GM19043 (cell line): ENCODE results near the gene LIMS1.
"Not testable (repeated sequence)": the region's sequence is repeated elsewhere in the genome, so short reads cannot be mapped to it uniquely, and the experiment has no call there.

Experiments used
- ATAC-seq: cut with Tn5 transposase; IDR thresholded peaks from one replicate; pipeline ENCODE4 v1.9.1; 2021; ENCODE audit warnings: low read depth; ENCODE audit not compliant: unreplicated experiment

LIMS1 gene

DNA sequence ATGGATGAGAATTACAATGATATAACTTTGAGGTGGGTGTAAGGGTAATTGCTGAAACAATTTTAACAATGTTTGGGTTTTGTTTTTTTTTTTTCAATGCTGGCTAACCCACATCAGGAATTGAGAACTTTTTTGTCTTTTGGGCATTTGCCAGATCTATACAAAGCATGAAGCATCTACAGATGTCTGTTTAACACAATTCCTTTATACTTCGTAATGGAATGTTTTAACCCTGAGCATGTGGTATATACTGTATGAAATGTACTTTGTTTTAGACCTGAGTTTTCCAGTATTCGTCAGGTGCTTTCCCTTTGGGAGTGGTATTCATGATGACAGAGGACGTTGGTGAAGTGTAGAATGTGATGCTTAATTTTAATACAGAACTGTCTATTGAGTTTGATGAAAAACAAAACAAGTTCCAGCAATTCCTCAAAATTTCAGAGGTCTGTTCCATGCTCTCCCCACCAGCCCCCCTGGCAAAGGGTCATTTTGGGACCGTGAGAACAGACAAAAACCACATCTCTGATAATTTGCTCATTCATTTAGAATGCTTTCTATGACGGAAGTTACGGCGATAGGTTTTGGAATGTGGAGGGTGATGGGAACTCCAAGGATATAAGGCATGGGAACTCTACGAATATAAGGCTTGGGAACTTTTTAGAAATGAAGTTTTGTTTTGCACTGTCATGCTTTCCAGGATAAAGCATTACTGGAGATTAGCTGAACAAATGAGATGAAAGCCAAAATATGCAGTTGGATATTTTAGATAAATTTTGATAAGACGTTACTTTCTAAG, 14.1 kb downstream of the LIMS1 start:
- ATAC-seq: no peak

- no peak for ATAC-seq
Measured at GRCh38 chr2:108552566-108552965, 18.3 kb downstream of the LIMS1 start.

- ATAC-seq: no peak
Measured at GRCh38 chr2:108553209-108553919, 19.1 kb downstream of the LIMS1 start.

DNA sequence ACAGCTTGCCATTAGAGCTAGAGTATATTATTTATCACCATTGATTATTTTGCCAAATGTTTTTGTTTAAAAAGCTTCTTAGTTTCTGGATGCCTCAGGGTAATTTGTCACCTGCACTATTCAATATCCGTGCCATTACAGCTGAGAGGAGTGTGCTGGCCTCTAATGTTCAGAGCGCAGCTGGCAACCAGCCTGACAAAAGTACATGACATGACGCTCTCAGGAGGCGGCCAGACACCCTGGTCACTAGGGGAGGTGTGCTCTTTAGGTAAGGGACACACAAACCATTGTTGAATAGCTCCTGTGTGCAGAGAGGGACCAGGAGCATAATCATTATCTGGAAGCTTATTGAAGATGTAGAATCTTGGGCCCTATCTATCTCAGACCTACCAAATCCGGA, 20.3 kb downstream of the LIMS1 start:
- ATAC-seq: no peak

GRCh38 chr2:108555572-108555971, 21.3 kb downstream of the LIMS1 start:
- no peak for ATAC-seq

GRCh38 chr2:108556581-108556980, 22.3 kb downstream of the LIMS1 start:
- not testable (repeated sequence) for ATAC-seq

GRCh38 chr2:108560241-108560811, 26.1 kb downstream of the LIMS1 start:
- no peak for ATAC-seq

DNA sequence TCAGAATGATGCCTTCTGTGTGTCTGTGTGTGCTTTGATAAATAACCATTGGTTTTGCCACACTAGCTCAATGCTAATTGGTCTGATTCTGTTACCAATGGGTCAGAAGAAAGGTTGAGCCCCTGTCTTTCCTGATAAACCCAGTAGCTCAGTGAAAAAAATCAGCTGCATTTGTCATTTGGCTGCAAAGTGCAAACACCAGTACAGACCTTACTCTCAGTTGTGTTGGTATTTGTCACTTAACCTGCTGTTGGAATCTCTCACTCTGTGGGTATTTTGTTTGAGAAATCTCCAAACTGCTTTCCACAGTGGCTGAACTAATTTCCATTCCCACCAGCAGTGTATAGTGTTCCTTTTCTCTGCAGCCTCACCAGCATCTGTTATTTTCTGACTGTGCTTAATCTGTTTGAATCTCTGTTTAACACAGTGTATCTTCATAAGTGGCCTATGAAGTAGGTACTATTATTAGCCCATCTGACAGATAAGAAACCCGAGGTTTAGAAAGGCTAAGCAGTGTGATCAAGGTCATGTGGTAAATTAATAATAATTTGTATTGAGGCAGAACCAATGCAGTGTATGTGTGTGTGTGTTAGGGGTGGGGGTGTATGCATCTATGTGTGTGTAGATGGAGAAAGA, 26.7 kb downstream of the LIMS1 start:
- no peak for ATAC-seq

GRCh38 chr2:108562274-108562673, 28.0 kb downstream of the LIMS1 start:
- no peak for ATAC-seq

DNA sequence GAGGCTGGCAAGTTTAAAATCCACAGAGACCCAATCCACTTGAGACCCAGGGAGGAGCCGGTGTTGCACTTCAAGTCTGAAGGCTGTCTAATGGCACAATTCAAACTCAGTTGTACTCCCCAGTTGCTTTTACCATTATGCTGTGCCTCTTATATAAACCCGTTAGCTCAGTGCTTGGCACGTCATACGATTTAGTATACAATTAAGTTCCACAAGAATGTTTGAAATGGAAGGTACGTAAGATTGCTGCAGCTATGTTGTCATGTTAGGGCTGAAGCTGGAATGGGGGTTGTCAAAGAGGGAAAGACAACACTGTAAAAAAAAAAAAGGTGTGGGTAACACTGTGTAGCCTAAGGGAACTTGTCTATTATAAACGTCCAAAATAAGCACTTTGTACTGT, 30.2 kb downstream of the LIMS1 start:
- no peak for ATAC-seq

DNA sequence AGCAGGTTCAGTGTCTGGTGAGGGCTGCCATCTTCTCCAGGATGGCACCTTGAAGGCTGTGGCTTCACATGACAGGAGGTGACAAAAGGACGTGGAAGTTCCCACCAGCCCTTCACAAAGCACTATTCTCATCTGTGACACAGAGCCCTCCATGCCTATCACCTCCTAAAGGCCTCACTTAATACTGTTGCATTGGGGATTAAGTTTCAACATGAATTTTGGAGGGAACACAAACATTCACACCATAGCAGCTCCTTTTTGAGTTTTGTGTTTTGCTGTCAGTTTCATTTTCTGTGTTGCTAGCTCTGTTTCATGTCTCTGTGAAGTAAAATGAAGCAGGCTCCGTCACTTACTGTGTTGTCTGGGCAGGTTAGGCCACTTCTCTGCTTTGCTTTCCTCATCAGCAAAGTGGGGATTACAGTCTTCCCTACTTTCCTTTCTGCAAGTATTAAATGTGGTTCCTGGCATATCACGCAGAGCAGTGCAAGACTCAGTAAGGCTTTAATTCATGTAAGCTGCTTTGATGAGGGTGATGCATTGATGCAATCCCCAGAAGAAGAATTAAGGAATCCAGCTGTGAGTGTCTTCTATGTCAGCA, 31.6 kb downstream of the LIMS1 start:
- peak; percentile 83 for ATAC-seq

- no peak for ATAC-seq
Measured at GRCh38 chr2:108570416-108570815, 36.1 kb downstream of the LIMS1 start.

- ATAC-seq: no peak
Measured at GRCh38 chr2:108571286-108571685, 37.0 kb downstream of the LIMS1 start.

DNA sequence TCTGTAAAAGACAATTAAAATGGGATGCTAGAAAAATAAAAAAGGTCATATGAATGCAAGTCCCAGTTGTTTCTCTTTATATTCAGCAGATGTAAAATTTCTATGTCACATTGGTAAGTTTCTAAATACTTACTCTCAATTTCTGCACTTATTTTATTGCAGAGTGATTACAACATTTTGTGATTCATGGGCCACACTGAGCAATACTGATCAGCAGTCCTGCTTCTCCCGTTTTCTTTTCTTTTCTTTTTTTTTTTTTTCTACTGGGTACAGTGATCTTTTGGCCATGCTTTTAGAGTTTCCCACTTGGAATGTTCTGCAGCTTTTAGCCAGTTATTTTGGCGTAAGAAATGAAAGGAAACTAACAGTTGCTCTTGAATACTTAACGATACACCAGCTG, 38.8 kb downstream of the LIMS1 start:
- no peak for ATAC-seq

DNA sequence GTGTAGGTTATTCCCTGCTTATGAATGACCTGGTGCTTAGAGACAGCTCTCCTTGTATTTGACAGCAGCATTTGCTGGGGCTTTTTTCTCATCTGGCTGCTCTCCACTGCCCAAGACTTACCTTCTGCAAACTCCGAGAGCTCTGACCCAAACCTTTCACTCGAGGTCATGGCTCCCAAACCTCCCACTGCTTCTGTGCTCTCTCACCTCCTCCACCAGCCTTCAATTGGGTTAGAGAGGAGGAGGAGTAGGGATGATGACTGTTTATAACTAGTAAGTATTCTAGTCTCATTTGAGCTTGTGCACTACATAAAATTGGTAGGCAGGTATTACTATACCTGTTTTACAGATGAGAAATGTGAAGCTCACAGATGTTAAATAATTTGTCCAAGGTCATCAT, 40.1 kb downstream of the LIMS1 start:
- ATAC-seq: no peak

GRCh38 chr2:108575132-108575966, 41.1 kb downstream of the LIMS1 start:
- peak; percentile 94 for ATAC-seq

DNA sequence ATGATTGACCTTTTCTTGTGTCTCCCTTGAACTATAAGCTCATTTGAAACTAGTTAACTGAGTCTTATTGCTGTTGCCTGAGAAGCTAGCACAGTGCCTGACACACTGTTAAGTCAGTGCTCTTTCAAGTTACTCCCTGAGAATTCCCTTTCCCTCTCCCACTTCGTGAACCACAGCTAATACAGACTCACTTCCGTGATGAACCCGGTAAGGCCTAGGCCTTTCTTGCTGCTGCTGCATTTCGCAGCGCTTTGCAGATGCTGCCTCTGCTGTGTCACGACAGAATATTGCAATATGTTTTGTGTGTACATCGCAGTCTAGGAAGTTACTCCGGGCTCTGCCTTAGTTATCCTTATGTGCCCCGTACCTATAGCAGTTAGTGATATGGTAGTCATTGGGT, 42.8 kb downstream of the LIMS1 start:
- no peak for ATAC-seq

GRCh38 chr2:108579623-108580022, 45.4 kb downstream of the LIMS1 start:
- ATAC-seq: no peak

DNA sequence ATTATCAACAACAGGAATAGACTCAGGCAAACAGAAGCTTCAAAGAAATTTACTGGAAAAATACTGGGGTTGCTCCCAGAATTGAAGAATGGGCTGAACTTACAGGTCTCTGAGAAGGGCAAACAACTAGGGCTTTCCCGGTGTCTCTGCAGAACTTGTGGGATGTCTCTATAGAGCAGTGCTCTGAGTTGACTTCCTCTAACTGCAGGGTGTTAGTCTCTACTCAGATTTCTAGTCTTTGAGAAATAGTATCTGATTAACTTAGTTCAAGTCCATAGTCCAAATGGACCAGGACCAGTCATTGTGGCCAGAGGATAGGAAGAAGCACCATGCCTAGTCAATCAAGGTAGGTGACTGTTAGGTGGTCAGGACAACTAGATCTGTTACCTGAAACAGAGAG, 45.8 kb downstream of the LIMS1 start:
- ATAC-seq: no peak

DNA sequence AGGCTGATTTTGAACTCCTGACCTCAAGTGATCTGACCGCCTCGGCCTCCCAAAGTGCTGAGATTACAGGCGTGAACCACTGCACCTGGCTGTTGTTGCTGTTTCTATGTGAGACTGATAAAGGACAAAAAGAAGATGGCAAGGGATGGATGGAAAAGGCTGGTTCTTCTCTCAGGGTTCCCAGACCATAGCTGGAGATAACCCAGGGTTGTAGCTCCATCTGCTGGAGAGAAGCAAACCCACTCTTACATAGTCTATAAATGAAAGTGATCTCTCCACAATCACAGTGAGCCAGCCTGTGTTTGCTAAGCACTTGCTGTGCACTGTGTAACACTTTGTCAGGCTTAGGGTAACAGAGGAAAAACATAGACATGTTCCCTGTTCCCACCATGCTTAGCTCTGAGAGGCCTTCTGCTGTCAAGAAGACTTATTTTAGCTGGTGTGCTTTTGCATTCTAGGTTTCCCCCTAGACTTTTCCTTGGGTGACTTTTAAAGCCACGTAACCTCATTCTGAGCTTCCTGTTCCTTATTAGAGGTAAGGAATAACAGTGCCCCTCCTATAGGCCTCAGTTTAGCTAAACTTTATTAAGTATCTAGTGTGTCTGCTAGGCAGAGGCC, 49.7 kb downstream of the LIMS1 start:
- ATAC-seq: peak; percentile 81
